RWPE2 (cell line): Measurements from ENCODE around the gene BRF1.

Experiments
- ATAC-seq: fragments of 200-7000 bp; cut with Tn5 transposase; 3 replicates; pipeline ENCODE4 v1.9.1; 2021; ENCODE audit warnings: low read depth
- DNase-seq: peaks from one replicate; pipeline ENCODE4 v3.0.0-alpha.2; 2020; ENCODE audit warnings: low spot score
- H3K27ac ChIP-seq: fragments of 450-650 bp; 2 replicates; pipeline ENCODE4 v1.5.1; 2017; ENCODE audit warnings: mild to moderate bottlenecking; ENCODE audit not compliant: poor library complexity, severe bottlenecking
- H3K27me3 ChIP-seq: fragments of 250-450 bp; sonication (Bioruptor Pico); 2 replicates; pipeline ENCODE4 v1.5.1; 2021; ENCODE audit warnings: mild to moderate bottlenecking, moderate library complexity; ENCODE audit not compliant: insufficient read depth, poor library complexity, severe bottlenecking
- H3K36me3 ChIP-seq: fragments of 250-450 bp; sonication (Bioruptor Pico); 2 replicates; pipeline ENCODE4 v1.5.1; 2020; ENCODE audit warnings: low read depth, mild to moderate bottlenecking, moderate library complexity
- H3K4me1 ChIP-seq: fragments of 250-450 bp; sonication (Bioruptor Pico); 2 replicates; pipeline ENCODE4 v1.5.1; 2021; ENCODE audit warnings: mild to moderate bottlenecking, moderate library complexity; ENCODE audit not compliant: insufficient read depth, poor library complexity, severe bottlenecking
- H3K4me3 ChIP-seq: fragments of 250-450 bp; sonication (Bioruptor Pico); 2 replicates; pipeline ENCODE4 v1.5.1; 2021; ENCODE audit warnings: mild to moderate bottlenecking, moderate library complexity; ENCODE audit not compliant: severe bottlenecking
- H3K9me3 ChIP-seq: fragments of 250-450 bp; sonication (Bioruptor Pico); 2 replicates; pipeline ENCODE4 v1.5.1; 2021; ENCODE audit warnings: mild to moderate bottlenecking, moderate library complexity; ENCODE audit not compliant: severe bottlenecking
- TF ChIP-seq, protein P1 (sequence below): fragments of 450-650 bp; IDR thresholded peaks from one replicate; pipeline ENCODE4 v1.5.1; 2017; ENCODE audit warnings: mild to moderate bottlenecking, moderate library complexity; ENCODE audit not compliant: poor library complexity, severe bottlenecking

BRF1 gene

DNA sequence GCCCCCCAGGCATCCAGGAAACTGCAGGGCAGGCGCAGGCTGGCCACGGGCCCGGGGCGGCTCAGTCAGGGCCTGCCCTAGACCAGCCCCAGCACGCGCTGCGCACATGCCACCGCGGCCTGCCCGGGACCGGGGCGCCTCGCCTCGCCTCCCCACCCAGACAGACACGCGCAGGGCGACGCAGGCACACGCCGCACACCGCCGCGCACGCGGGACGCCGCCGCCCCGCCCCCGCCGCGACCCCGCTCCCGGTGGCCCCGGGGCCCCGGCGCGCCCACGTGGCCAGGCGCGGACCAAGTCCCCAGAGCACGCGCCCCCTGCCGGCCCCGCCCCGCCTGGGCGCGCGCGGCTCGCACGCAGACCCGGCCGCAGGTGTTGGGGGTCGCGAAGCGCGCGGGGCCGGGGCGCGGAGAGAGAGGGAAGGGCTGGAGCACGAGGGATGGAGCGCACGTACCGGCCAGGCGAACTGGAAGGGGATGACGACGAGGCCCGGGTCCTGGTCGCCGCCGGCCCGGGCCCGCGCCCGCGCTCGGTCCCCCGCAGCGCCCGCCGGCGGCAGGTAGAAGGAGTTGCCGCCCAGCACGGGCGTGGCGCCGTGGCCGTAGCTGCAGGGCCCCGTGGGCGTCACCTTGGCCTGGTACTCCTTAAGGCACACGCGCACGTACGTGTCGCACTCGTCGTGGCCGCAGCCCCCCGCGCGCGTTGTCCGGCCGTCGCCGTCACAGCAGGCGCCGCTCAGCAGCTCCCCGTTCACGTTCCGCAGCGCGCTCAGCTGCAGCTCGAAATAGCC lies 133.3 kb downstream of the BRF1 start:
- ATAC-seq = peak; percentile 25; the same call in 2 of the 3 replicates
- peak overlapping the region; percentile 78 for H3K27ac ChIP-seq

DNA sequence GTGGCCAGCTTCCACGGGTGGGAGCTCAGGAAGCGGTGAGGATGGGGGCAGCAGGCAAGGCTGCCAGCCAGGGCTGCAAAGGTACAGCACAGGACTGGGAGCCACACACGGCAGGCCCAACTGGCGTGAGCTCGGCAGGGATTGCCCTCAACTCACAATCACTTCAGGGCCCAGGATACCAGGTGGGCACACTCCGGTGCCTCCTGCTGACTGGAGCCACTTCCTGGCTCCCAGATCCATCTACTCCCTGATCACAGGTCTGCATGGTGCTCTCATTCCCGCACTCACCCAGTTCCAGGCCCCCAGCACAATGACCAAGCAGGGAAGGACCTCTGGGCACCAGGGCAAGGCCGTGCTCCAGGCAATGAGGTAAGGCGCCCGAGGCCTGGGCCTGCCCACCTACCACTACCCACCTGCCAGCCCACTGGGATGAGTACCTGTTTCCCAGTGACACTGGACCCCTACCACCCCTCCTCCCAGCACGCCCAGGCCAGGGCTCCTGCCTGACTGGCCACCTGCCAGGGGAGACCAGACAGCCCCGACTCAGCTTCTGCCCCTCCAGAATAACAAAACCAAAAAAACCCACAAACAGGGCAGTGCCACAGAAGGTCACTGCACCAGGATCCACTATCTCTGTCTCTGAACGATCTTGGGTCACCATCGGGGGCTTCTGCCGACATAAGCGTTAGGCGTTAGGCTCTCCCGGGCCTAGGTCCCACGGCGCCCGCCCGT lies 134.1 kb downstream of the BRF1 start:
- Histone ChIP-seq H3K9me3 (no peaks in the 10 kb centered on the region), H3K4me1 (peaks cover 19% of the 10 kb centered on the region), H3K36me3 (peaks cover 4% of the 10 kb centered on the region; the same call in 1 of the 2 replicates), H3K27ac (peak overlapping the region; percentile 78), H3K4me3 (peak overlapping the region; percentile 36), H3K27me3 (no peaks in the 10 kb centered on the region)
- TF ChIP-seq, protein P1, sequence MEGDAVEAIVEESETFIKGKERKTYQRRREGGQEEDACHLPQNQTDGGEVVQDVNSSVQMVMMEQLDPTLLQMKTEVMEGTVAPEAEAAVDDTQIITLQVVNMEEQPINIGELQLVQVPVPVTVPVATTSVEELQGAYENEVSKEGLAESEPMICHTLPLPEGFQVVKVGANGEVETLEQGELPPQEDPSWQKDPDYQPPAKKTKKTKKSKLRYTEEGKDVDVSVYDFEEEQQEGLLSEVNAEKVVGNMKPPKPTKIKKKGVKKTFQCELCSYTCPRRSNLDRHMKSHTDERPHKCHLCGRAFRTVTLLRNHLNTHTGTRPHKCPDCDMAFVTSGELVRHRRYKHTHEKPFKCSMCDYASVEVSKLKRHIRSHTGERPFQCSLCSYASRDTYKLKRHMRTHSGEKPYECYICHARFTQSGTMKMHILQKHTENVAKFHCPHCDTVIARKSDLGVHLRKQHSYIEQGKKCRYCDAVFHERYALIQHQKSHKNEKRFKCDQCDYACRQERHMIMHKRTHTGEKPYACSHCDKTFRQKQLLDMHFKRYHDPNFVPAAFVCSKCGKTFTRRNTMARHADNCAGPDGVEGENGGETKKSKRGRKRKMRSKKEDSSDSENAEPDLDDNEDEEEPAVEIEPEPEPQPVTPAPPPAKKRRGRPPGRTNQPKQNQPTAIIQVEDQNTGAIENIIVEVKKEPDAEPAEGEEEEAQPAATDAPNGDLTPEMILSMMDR = no peak
- DNase-seq (no peak), ATAC-seq (peak; percentile 3; the same call in 2 of the 3 replicates)

More for the DNA sequence above, 133.3 kb downstream of the BRF1 start:
- H3K9me3 ChIP-seq = no peaks in the 10 kb centered on the region
- no peaks in the 10 kb centered on the region for H3K27me3 ChIP-seq
- peaks cover 4% of the 10 kb centered on the region; the same call in 1 of the 2 replicates for H3K36me3 ChIP-seq
- no peak for DNase-seq
- peaks cover 19% of the 10 kb centered on the region for H3K4me1 ChIP-seq
- TF ChIP-seq, protein P1 = peak; percentile 79
- peak overlapping the region; percentile 36 for H3K4me3 ChIP-seq

DNA sequence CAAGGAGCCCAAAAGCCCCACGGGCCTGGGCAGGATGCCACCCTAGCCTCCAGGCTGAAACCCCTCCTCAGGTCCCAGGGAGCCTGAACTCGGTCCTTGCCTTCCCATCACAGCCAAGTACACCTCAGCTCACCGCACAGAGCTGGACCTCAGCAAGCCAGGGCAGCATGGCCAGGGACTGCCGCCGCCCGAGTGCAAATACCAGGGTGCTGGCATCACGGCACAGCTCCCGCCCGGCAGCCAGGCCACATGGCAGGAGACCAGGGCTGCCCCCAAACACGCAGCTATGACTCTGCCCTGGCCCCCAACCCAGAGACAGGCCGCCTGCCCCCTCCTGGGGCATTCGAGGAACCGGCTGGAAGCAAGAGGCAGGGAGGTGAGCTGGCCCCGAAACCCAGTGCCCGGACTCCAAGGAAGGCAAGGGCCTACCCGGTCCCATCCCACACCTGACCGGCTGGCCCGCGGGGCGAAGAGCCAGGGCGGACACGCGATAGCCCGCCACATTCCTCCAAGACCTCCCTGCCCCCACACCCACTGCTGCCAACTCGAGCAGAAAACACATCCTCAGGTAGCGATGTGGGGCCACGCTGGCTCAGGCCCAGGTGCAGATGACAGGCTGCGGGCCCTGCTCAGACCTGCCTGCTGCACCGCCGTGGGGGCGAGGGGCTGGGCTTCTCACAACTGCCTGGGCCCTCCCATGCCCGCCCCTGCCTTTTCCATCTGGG lies 134.9 kb downstream of the BRF1 start:
- no peak for DNase-seq
- Histone ChIP-seq H3K27ac (peak overlapping the region; percentile 78), H3K4me3 (no peak overlapping the region), H3K36me3 (peaks cover 4% of the 10 kb centered on the region; the same call in 1 of the 2 replicates), H3K9me3 (no peaks in the 10 kb centered on the region), H3K27me3 (no peaks in the 10 kb centered on the region), H3K4me1 (peaks cover 19% of the 10 kb centered on the region)
- TF ChIP-seq, protein P1 = no peak
- peak; percentile 48 for ATAC-seq

DNA sequence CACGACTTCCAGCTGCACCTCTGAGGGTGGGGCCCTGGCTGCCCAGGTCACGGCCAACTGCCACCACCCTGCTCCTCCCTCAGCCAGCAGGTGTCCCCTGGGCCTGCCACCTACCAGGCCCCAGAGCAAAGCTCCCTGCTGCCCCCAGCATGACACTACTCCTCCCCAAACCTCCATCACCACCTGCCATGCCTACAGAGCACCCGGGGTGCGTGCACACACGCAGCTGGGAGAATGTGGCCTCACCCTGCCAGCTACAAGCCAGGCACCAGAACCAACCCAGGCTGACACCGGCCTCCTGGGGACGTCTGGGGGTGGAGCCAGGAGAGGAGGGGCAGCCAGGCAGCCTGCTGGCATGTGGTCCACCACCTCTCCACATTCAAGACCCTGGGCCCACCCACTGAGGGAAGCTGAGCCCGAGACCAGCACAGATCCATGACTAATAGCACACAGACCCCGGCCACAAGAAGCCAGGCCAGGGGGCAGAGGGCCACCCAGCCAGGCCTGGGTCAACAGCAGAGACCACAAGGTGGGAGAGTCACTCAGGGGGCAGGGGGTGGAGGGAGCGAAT lies 135.6 kb downstream of the BRF1 start:
- DNase-seq = no peak
- Histone ChIP-seq H3K36me3 (peaks cover 4% of the 10 kb centered on the region; the same call in 1 of the 2 replicates), H3K4me1 (peaks cover 19% of the 10 kb centered on the region), H3K4me3 (no peak overlapping the region), H3K27me3 (no peaks in the 10 kb centered on the region), H3K9me3 (no peaks in the 10 kb centered on the region), H3K27ac (peak overlapping the region; percentile 78)
- TF ChIP-seq, protein P1 = no peak
- no peak for ATAC-seq
